Bronchial epithelial cell (primary cell): Measurements from ENCODE around the gene FAM89A. TPM values are rescaled to one million over a fixed set of nuclear protein-coding genes. Genes with fewer than 3 reads are reported as not detected.

Experiments used
- DNase-seq: peaks from one replicate; pipeline ENCODE4 v3.0.0-alpha.2; 2010; ENCODE audit warnings: low read depth
- FAIRE-seq: peaks from 2 replicates; lab custom pipeline; 2011; peaks lifted over from hg19 to GRCh38; lab: Jason Lieb, UNC
- H3K27me3 ChIP-seq: 2 replicates; pipeline ENCODE4 v1.5.1; 2011; ENCODE audit warnings: low read length; ENCODE audit not compliant: control insufficient read depth, insufficient read depth
- H3K36me3 ChIP-seq: 2 replicates; pipeline ENCODE4 v1.5.1; 2011; ENCODE audit warnings: low read length; ENCODE audit not compliant: control insufficient read depth, insufficient read depth
- H3K4me3 ChIP-seq: 2 replicates; pipeline ENCODE4 v1.5.1; 2011; ENCODE audit warnings: mild to moderate bottlenecking, low read depth, low read length, control low read depth
- CTCF ChIP-seq: IDR thresholded peaks from 2 replicates; pipeline ENCODE4 v1.5.1; 2011; ENCODE audit warnings: mild to moderate bottlenecking, moderate library complexity, low read length, control low read depth, inconsistent platforms; ENCODE audit not compliant: insufficient read depth, severe bottlenecking
- total RNA-seq: library from RNA; depleted of rRNA; stranded (reverse); fragments of >200 nt; gene quantifications from 2 replicates; pipeline ENCODE4 v1.2.1, GENCODE V29; 2014

The FAM89A gene
- total RNA-seq, 1 donor from 2014 or later: 10.8 TPM

- Histone ChIP-seq H3K27me3 (no peaks in the 10 kb centered on the region), H3K4me3 (no peak overlapping the region), H3K36me3 (no peaks in the 10 kb centered on the region)
- FAIRE-seq: no peak
- no peak for TF ChIP-seq CTCF
- DNase-seq: no peak
Observed at GRCh38 chr1:231072041-231072440, 32.0 kb upstream of the FAM89A start.

GRCh38 chr1:231070758-231071444, 30.8 kb upstream of the FAM89A start:
- FAIRE-seq (no peak), DNase-seq (no peak)
- no peak overlapping the region for H3K4me3 ChIP-seq
- H3K27me3 ChIP-seq: no peaks in the 10 kb centered on the region
- TF ChIP-seq CTCF: no peak
- no peaks in the 10 kb centered on the region for H3K36me3 ChIP-seq

- no peak for FAIRE-seq
- TF ChIP-seq CTCF: no peak
- Histone ChIP-seq H3K4me3 (no peak overlapping the region), H3K36me3 (no peaks in the 10 kb centered on the region), H3K27me3 (no peaks in the 10 kb centered on the region)
- no peak for DNase-seq
Observed at GRCh38 chr1:231069333-231069732, 29.3 kb upstream of the FAM89A start.

GRCh38 chr1:231068762-231069161, 28.7 kb upstream of the FAM89A start:
- Histone ChIP-seq H3K4me3 (no peak overlapping the region), H3K27me3 (no peaks in the 10 kb centered on the region), H3K36me3 (no peaks in the 10 kb centered on the region)
- TF ChIP-seq CTCF: no peak
- DNase-seq (no peak), FAIRE-seq (no peak)

- H3K4me3 ChIP-seq: no peak overlapping the region
- FAIRE-seq (peak; percentile 32), DNase-seq (no peak)
- TF ChIP-seq CTCF: no peak
- no peaks in the 10 kb centered on the region for H3K36me3 ChIP-seq
- H3K27me3 ChIP-seq: peaks cover 1% of the 10 kb centered on the region
Observed at GRCh38 chr1:231065510-231066241, 25.6 kb upstream of the FAM89A start.

- no peak for TF ChIP-seq CTCF
- DNase-seq (no peak), FAIRE-seq (no peak)
- Histone ChIP-seq H3K36me3 (no peaks in the 10 kb centered on the region), H3K27me3 (peaks cover 1% of the 10 kb centered on the region), H3K4me3 (no peak overlapping the region)
Observed at GRCh38 chr1:231064418-231064817, 24.4 kb upstream of the FAM89A start.
